ENCODE data around the gene C1orf87. TPM values are rescaled to one million over a fixed set of nuclear protein-coding genes. Genes with fewer than 3 reads are reported as not detected.

Gene C1orf87
- total RNA-seq, 1 experiment from 2014 or later = 0.33 TPM

DNA sequence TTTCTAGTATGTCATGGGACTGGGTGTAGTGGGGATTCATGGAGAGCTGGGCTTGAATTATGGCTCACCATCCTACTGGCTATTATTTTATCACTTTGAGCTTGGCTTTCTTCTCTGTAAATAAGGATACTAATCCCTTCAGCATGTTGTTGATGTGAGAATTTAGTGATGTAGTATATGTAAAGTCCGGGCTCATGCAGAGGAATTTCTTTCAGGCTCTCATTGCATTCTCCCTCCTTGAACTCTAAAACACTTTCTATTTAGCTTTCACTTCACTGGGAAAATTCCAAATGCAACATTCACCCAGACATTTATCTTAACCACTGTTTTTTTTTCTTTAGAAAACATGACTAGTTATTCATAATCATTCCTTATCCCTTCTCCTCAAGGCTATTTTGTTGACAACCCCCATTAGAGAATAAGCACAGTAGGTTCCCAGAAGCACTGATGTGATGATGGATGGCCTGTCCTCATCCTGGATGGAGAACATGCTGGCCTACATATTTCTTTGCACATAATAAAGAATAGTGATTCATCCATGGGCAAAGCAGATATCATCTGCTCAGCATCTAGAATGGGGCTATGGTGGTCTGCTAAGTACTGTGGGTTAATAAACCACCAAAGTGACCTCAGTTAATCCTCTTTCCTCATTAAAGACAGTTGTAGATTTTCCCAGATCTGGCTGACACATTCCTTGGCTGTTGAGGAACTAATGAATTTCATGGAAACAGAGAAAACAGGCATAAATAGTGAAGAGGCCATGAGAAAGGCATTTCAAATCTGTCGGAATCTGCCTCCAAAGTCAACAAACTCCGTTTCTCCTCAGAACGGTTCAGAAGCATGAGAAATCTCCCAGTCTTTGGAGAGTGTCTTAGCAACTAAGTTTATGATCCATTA, 79.0 kb downstream of the C1orf87 start:
- Histone ChIP-seq H2BK5ac (ENCODE audit: insufficient read length, low read length) (no peak overlapping the region), H3K14ac (ENCODE audit: insufficient read depth, low read length) (no peak overlapping the region), H4K20me1 (ENCODE audit: control insufficient read depth, insufficient read depth, insufficient read length) (no peaks in the 10 kb centered on the region), H3K23ac (ENCODE audit: insufficient read length, low read depth, low read length) (no peak overlapping the region), H2BK120ac (ENCODE audit: low read depth, low read length, poor library complexity, severe bottlenecking) (no peak overlapping the region), H3K27ac (ENCODE audit: insufficient read length, low read depth, low read length) (no peak overlapping the region), H2AFZ (ENCODE audit: low read length) (no peak overlapping the region), H3K23me2 (ENCODE audit: insufficient read length, low read depth, low read length, poor library complexity, severe bottlenecking) (no peaks in the 10 kb centered on the region), H4K91ac (ENCODE audit: insufficient read length, low read depth, low read length) (no peak overlapping the region), H3K4me1 (ENCODE audit: insufficient read depth, low read length) (no peaks in the 10 kb centered on the region; the same call in 1 of the 2 replicates), H3K79me1 (ENCODE audit: insufficient read depth, low read depth, low read length, poor library complexity, severe bottlenecking) (no peaks in the 10 kb centered on the region), H2BK20ac (ENCODE audit: low read depth, low read length, poor library complexity, severe bottlenecking) (no peak overlapping the region), H3K27me3 (ENCODE audit: insufficient read depth, low read length) (no peaks in the 10 kb centered on the region), H2BK15ac (ENCODE audit: low read depth, low read length) (no peak overlapping the region), H3K9me3 (ENCODE audit: control insufficient read depth, low read depth, low read length) (no peaks in the 10 kb centered on the region), H3K4me2 (ENCODE audit: insufficient read depth, insufficient read length, low read length) (no peak overlapping the region), H3T11ph (ENCODE audit: low read length) (no peak overlapping the region), H2AK5ac (ENCODE audit: insufficient read length, low read length) (no peak overlapping the region), H3K79me2 (ENCODE audit: insufficient read depth, low read length) (no peaks in the 10 kb centered on the region), H3K56ac (ENCODE audit: insufficient read length, low read depth, low read length) (no peak overlapping the region), H4K8ac (replicated peaks; ENCODE audit: insufficient read length, low read depth, low read length) (no peak overlapping the region), H2BK12ac (ENCODE audit: insufficient read length, low read depth, low read length) (no peak overlapping the region), H3K18ac (ENCODE audit: insufficient read length, low read depth, low read length) (no peak overlapping the region), H3K4ac (ENCODE audit: low read depth, low read length) (no peak overlapping the region), H4K5ac (ENCODE audit: insufficient read length, low read depth, low read length) (no peak overlapping the region), H3K9ac (ENCODE audit: extremely low read depth, insufficient read length, low read length) (no peak overlapping the region)
- WGBS (ENCODE audit: extremely low coverage, insufficient read length, low lambda C conversion rate) = no CpG with 5 or more reads among the region's 4 CpGs
- no peaks in the 10 kb centered on the region for H3K9me3 Mint-ChIP-seq
- no peaks in the 10 kb centered on the region for H3K27me3 Mint-ChIP-seq (ENCODE audit: low read depth)
- H3K36me3 Mint-ChIP-seq (ENCODE audit: insufficient read depth in 1 of 3, low read depth in 3 of 3) = no peaks in the 10 kb centered on the region
- TF ChIP-seq, protein P1, sequence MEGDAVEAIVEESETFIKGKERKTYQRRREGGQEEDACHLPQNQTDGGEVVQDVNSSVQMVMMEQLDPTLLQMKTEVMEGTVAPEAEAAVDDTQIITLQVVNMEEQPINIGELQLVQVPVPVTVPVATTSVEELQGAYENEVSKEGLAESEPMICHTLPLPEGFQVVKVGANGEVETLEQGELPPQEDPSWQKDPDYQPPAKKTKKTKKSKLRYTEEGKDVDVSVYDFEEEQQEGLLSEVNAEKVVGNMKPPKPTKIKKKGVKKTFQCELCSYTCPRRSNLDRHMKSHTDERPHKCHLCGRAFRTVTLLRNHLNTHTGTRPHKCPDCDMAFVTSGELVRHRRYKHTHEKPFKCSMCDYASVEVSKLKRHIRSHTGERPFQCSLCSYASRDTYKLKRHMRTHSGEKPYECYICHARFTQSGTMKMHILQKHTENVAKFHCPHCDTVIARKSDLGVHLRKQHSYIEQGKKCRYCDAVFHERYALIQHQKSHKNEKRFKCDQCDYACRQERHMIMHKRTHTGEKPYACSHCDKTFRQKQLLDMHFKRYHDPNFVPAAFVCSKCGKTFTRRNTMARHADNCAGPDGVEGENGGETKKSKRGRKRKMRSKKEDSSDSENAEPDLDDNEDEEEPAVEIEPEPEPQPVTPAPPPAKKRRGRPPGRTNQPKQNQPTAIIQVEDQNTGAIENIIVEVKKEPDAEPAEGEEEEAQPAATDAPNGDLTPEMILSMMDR (conservative IDR thresholded peaks at IDR 0.05) = no peak
- H3K4me3 Mint-ChIP-seq = no peak overlapping the region
- no peak for DNase-seq
- H3K4me1 Mint-ChIP-seq = peaks cover 25 to 28% of the 10 kb centered on the region in 2 experiments
- H3K27ac Mint-ChIP-seq = no peak overlapping the region
